Chondrocyte (in vitro differentiated cells): ENCODE data around the gene FAM171A1. TPM values are rescaled to one million over a fixed set of nuclear protein-coding genes. Genes with fewer than 3 reads are reported as not detected.

ENCODE experiments used
- DNase-seq: peaks from one replicate; pipeline ENCODE4 v3.0.0; 2021; ENCODE audit warnings: mixed read lengths, low spot score
- H3K27ac Mint-ChIP-seq: one replicate; pipeline ENCODE4 v1.8.0; 2021; ENCODE audit warnings: mild to moderate bottlenecking, moderate library complexity, mixed read lengths; ENCODE audit not compliant: unreplicated experiment
- H3K27me3 Mint-ChIP-seq: 2 replicates; pipeline ENCODE4 v1.8.0; 2021; ENCODE audit warnings: low read depth, mixed read lengths
- H3K36me3 Mint-ChIP-seq: 2 replicates; pipeline ENCODE4 v1.8.0; 2021; ENCODE audit warnings: low read depth, mixed read lengths
- H3K4me1 Mint-ChIP-seq: 2 replicates; pipeline ENCODE4 v1.8.0; 2021; ENCODE audit warnings: low read depth, mild to moderate bottlenecking, mixed read lengths
- H3K4me3 Mint-ChIP-seq: one replicate; pipeline ENCODE4 v1.8.0; 2021; ENCODE audit warnings: mild to moderate bottlenecking, moderate library complexity, mixed read lengths; ENCODE audit not compliant: unreplicated experiment
- H3K9me3 Mint-ChIP-seq: 2 replicates; pipeline ENCODE4 v1.8.0; 2021; ENCODE audit warnings: low read depth, mixed read lengths
- CTCF ChIP-seq: fragments of 200-600 bp; sonication (generic); IDR thresholded peaks from 2 replicates; pipeline ENCODE4 v1.5.0; 2021; ENCODE audit warnings: antibody characterized with exemption, mild to moderate bottlenecking, moderate library complexity
- total RNA-seq: library from RNA; stranded (reverse); gene quantifications from 3 replicates; pipeline ENCODE4 v1.2.1, GENCODE V29; 2021

Gene FAM171A1
- total RNA-seq, 1 donor from 2014 or later: 40.9 TPM

DNA sequence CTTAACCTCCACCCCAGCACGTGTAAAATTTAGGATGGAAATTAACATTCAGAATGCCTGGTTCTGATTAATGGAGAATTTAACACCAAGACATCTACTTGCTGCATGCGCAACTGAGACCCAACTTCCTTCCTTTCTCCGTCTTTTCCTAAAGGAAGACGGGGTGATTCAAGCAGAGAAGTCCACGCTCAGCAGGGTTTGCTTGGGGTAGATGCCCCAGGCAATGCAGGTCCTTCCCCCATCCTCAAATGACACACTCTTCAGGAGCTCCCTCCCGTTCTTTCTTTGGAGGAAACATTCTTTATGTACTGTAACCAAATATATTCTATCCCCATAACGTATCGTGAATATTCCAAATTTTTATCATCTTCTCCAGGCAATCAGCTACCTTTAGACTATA, 47.0 kb downstream of the FAM171A1 start:
- Mint-ChIP-seq H3K27ac (peak overlapping the region; percentile 6), H3K27me3 (no peaks in the 10 kb centered on the region), H3K4me1 (peaks cover 50% of the 10 kb centered on the region), H3K36me3 (no peaks in the 10 kb centered on the region), H3K4me3 (no peak overlapping the region), H3K9me3 (no peaks in the 10 kb centered on the region)
- no peak for TF ChIP-seq CTCF
- no peak for DNase-seq

DNA sequence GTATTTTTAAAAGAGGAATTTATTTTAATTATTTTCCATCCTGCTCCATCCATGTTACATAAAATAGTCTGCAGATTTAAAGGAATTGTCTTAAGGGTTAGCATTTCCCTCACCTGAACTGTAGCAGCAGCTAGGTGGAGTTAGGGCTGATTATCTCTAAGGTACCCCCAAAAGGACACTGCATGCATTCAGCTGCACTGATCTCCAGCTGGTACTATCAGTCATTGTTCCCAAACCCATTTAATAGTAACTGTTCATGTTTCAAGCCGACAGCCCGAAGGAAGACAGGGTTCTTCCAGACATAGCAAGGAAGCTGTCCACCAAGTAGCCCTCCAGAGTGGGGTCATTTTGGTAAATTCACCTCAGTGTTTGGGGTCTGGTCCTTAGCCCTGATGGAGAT, 48.7 kb downstream of the FAM171A1 start:
- no peak overlapping the region for H3K27ac Mint-ChIP-seq
- H3K9me3 Mint-ChIP-seq: no peaks in the 10 kb centered on the region
- H3K4me1 Mint-ChIP-seq: peaks cover 48% of the 10 kb centered on the region

GRCh38 chr10:15321431-15322341, 49.4 kb downstream of the FAM171A1 start:
- Mint-ChIP-seq H3K27ac (peak overlapping the region; percentile 49), H3K4me3 (no peak overlapping the region), H3K27me3 (no peaks in the 10 kb centered on the region), H3K36me3 (no peaks in the 10 kb centered on the region), H3K4me1 (peaks cover 46% of the 10 kb centered on the region), H3K9me3 (no peaks in the 10 kb centered on the region)
- no peak for DNase-seq
- TF ChIP-seq CTCF: no peak

More for the DNA sequence above, 48.7 kb downstream of the FAM171A1 start:
- TF ChIP-seq CTCF: no peak
- Mint-ChIP-seq H3K36me3 (no peaks in the 10 kb centered on the region), H3K4me3 (no peak overlapping the region), H3K27me3 (no peaks in the 10 kb centered on the region)
- DNase-seq: no peak

- no peak overlapping the region for H3K4me3 Mint-ChIP-seq
- peak overlapping the region; percentile 15 for H3K27ac Mint-ChIP-seq
- no peaks in the 10 kb centered on the region for H3K27me3 Mint-ChIP-seq
- DNase-seq: no peak
- H3K4me1 Mint-ChIP-seq: peaks cover 39% of the 10 kb centered on the region
- no peaks in the 10 kb centered on the region for H3K36me3 Mint-ChIP-seq
- H3K9me3 Mint-ChIP-seq: no peaks in the 10 kb centered on the region
- no peak for TF ChIP-seq CTCF
Measured at GRCh38 chr10:15320522-15321203, 50.4 kb downstream of the FAM171A1 start.

DNA sequence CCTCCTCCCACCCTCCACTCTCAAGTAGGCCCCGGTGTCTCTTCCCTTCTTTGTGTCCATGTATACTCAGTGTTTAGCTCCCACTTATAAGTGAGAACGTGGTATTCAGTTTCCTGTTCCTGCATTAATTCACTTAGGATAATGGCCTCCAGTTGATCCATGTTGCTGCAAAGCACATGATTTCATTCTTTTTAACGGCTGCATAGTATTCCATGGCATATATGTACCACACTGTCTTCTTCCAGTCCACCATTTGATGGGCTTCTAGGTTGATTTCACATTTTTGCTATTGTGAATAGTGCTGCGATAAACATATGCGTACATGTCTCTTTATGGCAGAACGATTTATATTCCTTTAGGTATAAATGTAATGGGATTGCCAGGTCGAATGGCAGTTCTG, 51.0 kb downstream of the FAM171A1 start:
- Mint-ChIP-seq H3K36me3 (no peaks in the 10 kb centered on the region), H3K27me3 (no peaks in the 10 kb centered on the region), H3K27ac (no peak overlapping the region), H3K9me3 (no peaks in the 10 kb centered on the region), H3K4me3 (no peak overlapping the region), H3K4me1 (peaks cover 36% of the 10 kb centered on the region)
- DNase-seq: no peak
- no peak for TF ChIP-seq CTCF
